Measurements from ENCODE around the gene MYO15B. TPM values are rescaled to one million over a fixed set of nuclear protein-coding genes. Genes with fewer than 3 reads are reported as not detected.

The MYO15B gene
- polyA plus RNA-seq, 1 experiment, result 0.52 TPM

DNA sequence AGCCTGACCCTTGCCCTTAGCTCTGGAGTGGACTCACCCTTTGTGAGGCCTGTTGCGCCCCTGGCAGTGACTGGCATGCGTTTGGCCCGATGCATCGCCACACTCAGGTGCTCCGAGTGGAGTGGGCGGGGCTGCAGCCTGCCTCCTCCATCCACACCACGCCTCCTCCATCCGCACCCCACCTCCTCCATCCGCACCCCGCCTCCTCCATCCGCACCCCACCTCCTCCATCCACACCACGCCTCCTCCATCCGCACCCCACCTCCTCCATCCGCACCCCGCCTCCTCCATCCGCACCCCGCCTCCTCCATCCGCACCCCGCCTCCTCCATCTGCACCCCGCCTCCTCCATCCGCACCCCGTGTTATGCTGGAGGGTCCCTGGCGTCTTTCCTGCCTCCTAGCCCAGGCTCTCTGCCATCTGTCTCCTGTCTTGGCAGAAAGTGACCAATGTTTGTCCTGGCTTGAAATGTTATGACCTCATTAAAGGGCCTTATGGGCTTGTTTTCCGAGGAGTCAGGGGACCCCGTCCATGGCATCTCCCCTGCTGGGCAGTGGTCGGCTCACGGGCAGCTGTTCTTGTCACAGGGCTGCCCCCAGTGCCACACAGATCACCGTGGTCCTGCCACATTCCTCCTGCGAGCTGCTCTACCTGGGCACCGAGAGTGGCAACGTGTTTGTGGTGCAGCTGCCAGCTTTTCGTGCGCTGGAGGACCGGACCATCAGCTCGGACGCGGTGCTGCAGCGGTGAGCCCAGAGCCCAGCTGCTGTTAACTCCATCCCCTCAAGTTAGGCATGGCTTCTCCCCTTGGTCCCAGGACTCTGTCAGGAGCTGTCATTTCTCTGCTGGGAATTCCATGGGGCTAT lies 28.7 kb upstream of the MYO15B start:
- TF ChIP-seq, protein P1, sequence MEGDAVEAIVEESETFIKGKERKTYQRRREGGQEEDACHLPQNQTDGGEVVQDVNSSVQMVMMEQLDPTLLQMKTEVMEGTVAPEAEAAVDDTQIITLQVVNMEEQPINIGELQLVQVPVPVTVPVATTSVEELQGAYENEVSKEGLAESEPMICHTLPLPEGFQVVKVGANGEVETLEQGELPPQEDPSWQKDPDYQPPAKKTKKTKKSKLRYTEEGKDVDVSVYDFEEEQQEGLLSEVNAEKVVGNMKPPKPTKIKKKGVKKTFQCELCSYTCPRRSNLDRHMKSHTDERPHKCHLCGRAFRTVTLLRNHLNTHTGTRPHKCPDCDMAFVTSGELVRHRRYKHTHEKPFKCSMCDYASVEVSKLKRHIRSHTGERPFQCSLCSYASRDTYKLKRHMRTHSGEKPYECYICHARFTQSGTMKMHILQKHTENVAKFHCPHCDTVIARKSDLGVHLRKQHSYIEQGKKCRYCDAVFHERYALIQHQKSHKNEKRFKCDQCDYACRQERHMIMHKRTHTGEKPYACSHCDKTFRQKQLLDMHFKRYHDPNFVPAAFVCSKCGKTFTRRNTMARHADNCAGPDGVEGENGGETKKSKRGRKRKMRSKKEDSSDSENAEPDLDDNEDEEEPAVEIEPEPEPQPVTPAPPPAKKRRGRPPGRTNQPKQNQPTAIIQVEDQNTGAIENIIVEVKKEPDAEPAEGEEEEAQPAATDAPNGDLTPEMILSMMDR (IDR thresholded peaks at IDR 0.05; ENCODE audit: low read depth, low read length), result no peak
- POLR2A ChIA-PET, result no interaction called here
- no peak for DNase-seq (ENCODE audit: low read depth, low spot score)

DNA sequence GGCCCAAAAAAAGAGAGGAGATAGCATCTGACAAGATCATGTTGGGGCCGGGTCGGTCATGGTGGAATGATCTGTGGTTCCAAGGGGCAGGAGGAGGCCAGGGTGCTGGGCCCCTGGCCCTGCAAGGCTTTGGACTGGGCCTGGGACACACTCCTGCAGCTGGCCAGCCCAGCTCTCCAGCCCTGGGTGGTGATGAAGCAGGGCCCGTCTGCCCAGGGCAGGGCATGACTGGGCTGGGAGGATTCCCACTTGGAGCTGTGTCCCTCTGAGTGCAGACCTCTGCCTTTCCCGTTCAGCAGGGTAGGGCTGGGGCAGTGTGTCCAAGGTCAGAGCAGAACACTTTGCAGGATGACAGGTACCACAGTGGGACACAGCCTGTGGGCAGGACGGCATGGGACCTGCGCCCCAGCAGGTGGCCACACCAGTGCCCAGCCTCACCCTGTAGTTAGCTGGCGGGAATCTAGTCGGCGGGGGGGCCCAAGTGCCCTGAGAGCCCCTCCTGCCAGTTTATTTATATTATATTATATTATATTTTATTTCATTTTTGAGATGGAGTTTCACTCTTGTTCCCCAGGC lies 27.6 kb upstream of the MYO15B start:
- H3K9me3 ChIP-seq (ENCODE audit: control insufficient read depth, insufficient read depth, low read length), result no peaks in the 10 kb centered on the region; the same call in 1 of the 2 replicates
- ChIA-PET CTCF (interaction anchor here (1.4 kb wide), 1 partner anchor 73 kb away, joined by 4 read pairs; the partner anchor contains the start of gene SMIM5), POLR2A (no interaction called here)
- DNase-seq (ENCODE audit: low read depth, low spot score), result no peak
- TF ChIP-seq, protein P1 (IDR thresholded peaks at IDR 0.05; ENCODE audit: low read depth, low read length), result no peak
- no peak overlapping the region for H3K27ac ChIP-seq (ENCODE audit: low read depth, low read length)
- no peak overlapping the region for H3K4me3 ChIP-seq (ENCODE audit: low read depth, low read length)
- peaks cover 16% of the 10 kb centered on the region for H3K27me3 ChIP-seq (ENCODE audit: control insufficient read depth, insufficient read depth, low read length)

More for the DNA sequence above, 28.7 kb upstream of the MYO15B start:
- H3K27me3 ChIP-seq (ENCODE audit: control insufficient read depth, insufficient read depth, low read length), result peaks cover 7% of the 10 kb centered on the region
- H3K9me3 ChIP-seq (ENCODE audit: control insufficient read depth, insufficient read depth, low read length), result no peaks in the 10 kb centered on the region; the same call in 1 of the 2 replicates
- H3K4me3 ChIP-seq (ENCODE audit: low read depth, low read length), result no peak overlapping the region
- no peak overlapping the region for H3K27ac ChIP-seq (ENCODE audit: low read depth, low read length)
- CTCF ChIA-PET, result interaction anchor here (0.6 kb wide), 1 partner anchor 132 kb away, joined by 3 read pairs; no protein-coding TSS in a partner anchor

DNA sequence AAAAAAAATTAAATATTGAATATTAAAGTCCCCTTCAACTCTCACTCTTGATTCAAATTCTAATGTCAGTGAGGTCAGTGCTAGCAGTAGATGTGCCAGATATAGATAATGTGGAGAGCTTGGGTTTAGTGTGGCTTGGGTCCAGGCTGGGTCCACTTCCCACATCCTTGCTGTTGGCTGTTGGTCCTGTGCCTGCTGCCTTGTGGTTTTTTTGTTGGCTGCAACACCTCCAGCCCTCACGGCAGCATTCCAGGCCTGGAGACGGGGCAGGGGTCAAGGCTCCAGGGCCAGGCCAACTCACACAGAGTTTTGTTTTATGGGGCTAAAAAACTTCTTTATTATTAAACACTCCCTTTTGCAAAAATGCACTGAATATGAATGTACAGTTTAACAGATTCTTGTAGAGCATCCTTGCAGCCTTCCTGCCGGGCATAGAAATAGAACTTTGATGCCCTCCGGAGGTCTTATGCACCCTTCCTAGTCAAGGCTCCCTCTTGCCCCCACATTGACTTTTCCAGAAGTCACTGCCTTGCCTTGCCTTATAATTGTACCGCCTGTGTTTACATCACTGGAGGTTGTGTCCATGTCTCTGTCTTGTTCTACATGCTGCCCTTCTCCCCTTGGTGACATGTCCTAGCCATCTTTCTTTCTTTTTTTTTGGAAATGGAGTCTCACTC lies 25.5 kb upstream of the MYO15B start:
- ChIA-PET CTCF (no interaction called here), POLR2A (no interaction called here)
- DNase-seq (ENCODE audit: low read depth, low spot score), result no peak
- TF ChIP-seq, protein P1 (IDR thresholded peaks at IDR 0.05; ENCODE audit: low read depth, low read length), result no peak
- Histone ChIP-seq H3K4me3 (ENCODE audit: low read depth, low read length) (no peak overlapping the region), H3K27me3 (ENCODE audit: control insufficient read depth, insufficient read depth, low read length) (peaks cover 33% of the 10 kb centered on the region), H3K27ac (ENCODE audit: low read depth, low read length) (no peak overlapping the region), H3K9me3 (ENCODE audit: control insufficient read depth, insufficient read depth, low read length) (no peaks in the 10 kb centered on the region; the same call in 1 of the 2 replicates)

DNA sequence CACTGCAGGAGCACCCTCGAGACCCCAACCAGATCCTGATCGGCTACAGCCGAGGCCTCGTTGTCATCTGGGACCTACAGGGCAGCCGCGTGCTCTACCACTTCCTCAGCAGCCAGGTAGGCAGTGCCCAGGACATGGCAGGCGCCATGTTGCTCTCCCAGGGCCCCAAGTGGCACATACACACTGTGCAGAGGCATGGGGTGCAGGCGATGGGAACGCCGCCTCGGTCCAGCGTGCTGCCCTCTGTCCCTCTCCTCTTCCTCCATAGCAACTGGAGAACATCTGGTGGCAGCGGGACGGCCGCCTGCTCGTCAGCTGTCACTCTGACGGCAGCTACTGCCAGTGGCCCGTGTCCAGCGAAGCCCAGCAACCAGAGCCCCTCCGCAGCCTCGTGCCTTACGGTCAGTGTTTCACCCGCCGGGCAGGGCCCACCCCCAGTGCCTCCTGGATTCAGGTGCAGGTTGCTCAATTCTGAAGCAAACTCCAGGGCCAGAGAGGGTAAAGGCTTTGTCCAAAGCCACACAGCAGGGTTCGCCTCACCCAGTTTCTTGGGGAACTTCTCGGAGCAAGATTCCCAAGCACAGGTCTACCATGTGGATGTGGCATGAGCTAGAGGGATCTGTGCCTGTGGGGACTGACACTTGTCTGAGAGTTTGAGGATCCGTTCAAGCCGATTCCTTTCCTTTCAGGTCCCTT lies 24.4 kb upstream of the MYO15B start:
- H3K9me3 ChIP-seq (ENCODE audit: control insufficient read depth, insufficient read depth, low read length), result no peaks in the 10 kb centered on the region; the same call in 1 of the 2 replicates
- ChIA-PET CTCF (no interaction called here), POLR2A (no interaction called here)
- H3K4me3 ChIP-seq (ENCODE audit: low read depth, low read length), result no peak overlapping the region
- H3K27ac ChIP-seq (ENCODE audit: low read depth, low read length), result no peak overlapping the region
- H3K27me3 ChIP-seq (ENCODE audit: control insufficient read depth, insufficient read depth, low read length), result peaks cover 37% of the 10 kb centered on the region
- DNase-seq (ENCODE audit: low read depth, low spot score), result no peak
- TF ChIP-seq, protein P1 (IDR thresholded peaks at IDR 0.05; ENCODE audit: low read depth, low read length), result no peak
